Immature natural killer cell (primary cell): Measurements from ENCODE around the gene MACROD2. TPM values are rescaled to one million over a fixed set of nuclear protein-coding genes. Genes with fewer than 3 reads are reported as not detected.

Experiments used
- DNase-seq, 3 donors: peaks; one replicate each; pipeline ENCODE4 v3.0.0; 2022; ENCODE audit warnings: mixed read lengths in 1 of 3
- H3K27ac Mint-ChIP-seq, 6 donors: one replicate each; pipeline ENCODE4 v1.8.0; 2020; ENCODE audit warnings: mixed read lengths in 6 of 6, mild to moderate bottlenecking in 5 of 6, inconsistent platforms in 4 of 6, moderate library complexity in 3 of 6
- H3K27me3 Mint-ChIP-seq, 3 donors: one replicate each; pipeline ENCODE4 v1.8.0; 2020 to 2021; ENCODE audit warnings: low read depth in 3 of 3, mild to moderate bottlenecking in 3 of 3, mixed read lengths in 3 of 3, moderate library complexity in 3 of 3, inconsistent platforms in 1 of 3
- H3K36me3 Mint-ChIP-seq, 3 donors: one replicate each; pipeline ENCODE4 v1.8.0; 2020; ENCODE audit warnings: mixed read lengths in 3 of 3, inconsistent platforms in 2 of 3, mild to moderate bottlenecking in 2 of 3
- H3K4me1 Mint-ChIP-seq, 2 donors: one replicate each; pipeline ENCODE4 v1.8.0; 2020; ENCODE audit warnings: inconsistent platforms in 2 of 2, mild to moderate bottlenecking in 2 of 2, mixed read lengths in 2 of 2, moderate library complexity in 1 of 2
- H3K4me3 Mint-ChIP-seq, 5 donors: one replicate each; pipeline ENCODE4 v1.8.0; 2020; ENCODE audit warnings: mild to moderate bottlenecking in 5 of 5, mixed read lengths in 5 of 5, inconsistent platforms in 3 of 5, moderate library complexity in 3 of 5
- H3K9me3 Mint-ChIP-seq, 6 donors: one replicate each; pipeline ENCODE4 v1.8.0; 2020; ENCODE audit warnings: mild to moderate bottlenecking in 6 of 6, mixed read lengths in 6 of 6, inconsistent platforms in 4 of 6, moderate library complexity in 3 of 6
- polyA plus RNA-seq, 3 donors: library from polyadenylated mRNA; unstranded; fragments of 300-500 nt; fragmentation: Illumina TruSeq; gene quantifications; one replicate each; pipeline ENCODE4 v1.2.3, GENCODE V29; 2021

The MACROD2 gene
- polyA plus RNA-seq, 3 donors from 2014 or later = not detected

DNA sequence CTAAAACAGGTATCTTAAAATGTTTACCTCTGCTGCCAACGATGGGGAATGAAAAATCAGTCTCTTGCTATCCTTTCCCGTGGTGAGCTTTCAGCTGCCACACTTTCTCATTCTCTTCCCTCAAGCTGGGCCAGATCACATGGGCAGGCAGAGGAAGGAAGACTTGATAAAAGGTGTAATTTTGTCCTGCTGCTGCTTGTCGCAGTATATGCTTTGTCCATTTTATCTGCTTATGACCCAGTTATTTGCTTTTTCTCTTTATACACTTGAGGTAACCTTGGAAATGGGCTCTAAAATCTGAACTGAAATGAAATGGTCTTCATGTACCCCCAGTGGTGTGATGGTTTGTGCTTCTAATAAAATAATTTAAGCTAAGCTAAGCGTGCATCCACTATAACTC is 1038.0 kb downstream of the MACROD2 start:
- no peak overlapping the region for H3K4me3 Mint-ChIP-seq
- no peaks in the 10 kb centered on the region for H3K4me1 Mint-ChIP-seq
- peaks cover 0 to 2% (median 0%) of the 10 kb centered on the region in 3 donors for H3K27me3 Mint-ChIP-seq
- peaks cover 8 to 40% (median 20%) of the 10 kb centered on the region in 6 donors for H3K9me3 Mint-ChIP-seq
- no peaks in the 10 kb centered on the region for H3K36me3 Mint-ChIP-seq
- H3K27ac Mint-ChIP-seq = no peak overlapping the region
- no peak for DNase-seq

DNA sequence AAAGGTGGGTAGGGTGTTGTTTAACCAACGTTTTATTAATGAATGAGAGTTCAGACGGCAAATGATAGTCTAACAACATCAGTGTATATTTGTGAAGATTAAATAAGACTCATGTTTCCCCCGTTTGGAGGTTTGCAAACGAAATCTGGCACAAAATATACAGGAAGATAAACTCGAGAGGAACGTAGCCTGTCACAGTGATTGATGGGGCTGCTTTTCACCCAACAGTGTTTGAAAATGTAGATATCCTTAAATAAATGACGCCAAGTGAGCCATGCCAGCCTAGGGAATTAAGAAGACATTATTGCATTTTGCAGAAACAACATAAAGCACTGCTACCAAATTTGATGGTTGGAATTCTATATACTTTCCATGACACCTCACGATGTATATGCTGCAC is 1038.6 kb downstream of the MACROD2 start:
- Mint-ChIP-seq H3K36me3 (no peaks in the 10 kb centered on the region), H3K27ac (no peak overlapping the region), H3K9me3 (peaks cover 7 to 34% (median 21%) of the 10 kb centered on the region in 6 donors), H3K4me3 (no peak overlapping the region), H3K27me3 (peaks cover 0 to 2% (median 0%) of the 10 kb centered on the region in 3 donors), H3K4me1 (no peaks in the 10 kb centered on the region)
- no peak for DNase-seq

DNA sequence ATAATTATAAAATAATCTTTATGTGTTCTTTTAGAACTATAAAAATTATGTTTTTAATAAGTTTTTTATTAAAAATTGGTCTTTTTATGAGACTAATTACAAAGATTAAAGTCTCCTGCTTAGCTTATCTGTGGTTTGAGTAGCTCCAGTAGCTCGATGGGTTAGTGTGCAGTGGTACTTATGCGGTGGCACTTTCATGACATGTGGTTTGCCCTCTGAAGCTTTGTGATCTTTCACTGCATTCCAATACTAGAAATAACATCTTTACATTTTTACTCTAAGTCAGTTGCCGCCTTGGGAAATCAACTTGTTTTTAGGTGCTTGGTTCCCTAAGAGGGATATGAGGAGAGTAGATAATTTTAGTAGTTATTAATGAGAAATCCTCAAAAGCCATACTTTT is 1041.6 kb downstream of the MACROD2 start:
- Mint-ChIP-seq H3K9me3 (peaks cover 11 to 30% (median 21%) of the 10 kb centered on the region in 6 donors), H3K4me1 (no peaks in the 10 kb centered on the region), H3K27me3 (no peaks in the 10 kb centered on the region), H3K36me3 (no peaks in the 10 kb centered on the region), H3K27ac (no peak overlapping the region), H3K4me3 (no peak overlapping the region)
- no peak for DNase-seq

DNA sequence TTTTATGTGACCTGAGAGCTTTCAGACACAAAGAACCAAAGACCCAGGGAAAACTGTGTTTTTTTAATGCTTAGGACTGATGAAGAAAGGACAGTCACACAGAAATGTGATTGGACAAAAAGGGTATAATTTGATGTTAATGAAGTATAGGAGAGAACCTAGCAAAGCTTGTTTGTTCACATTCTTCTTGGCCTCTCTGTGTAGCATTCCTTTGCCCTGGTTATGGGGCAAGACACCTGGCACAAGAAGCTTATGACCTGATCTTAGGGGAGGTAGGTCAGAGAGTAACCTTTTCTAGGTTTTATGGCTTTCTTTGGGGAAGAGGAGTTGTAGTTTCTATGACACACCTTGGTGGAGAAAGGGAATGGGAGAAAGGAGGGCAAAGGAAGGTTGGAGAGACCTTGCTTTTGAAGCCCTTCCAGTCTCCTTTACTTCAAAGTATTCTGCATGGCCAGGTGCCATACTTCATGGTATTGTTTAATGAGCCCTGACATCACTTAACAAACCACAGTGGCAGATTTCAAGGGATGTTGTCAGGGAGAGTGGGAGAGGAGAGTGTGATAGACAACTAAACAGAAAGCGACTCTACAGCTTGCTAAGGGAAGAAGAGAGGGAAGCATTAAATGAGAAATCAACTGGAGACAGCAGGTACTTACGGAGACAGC is 1043.9 kb downstream of the MACROD2 start:
- Mint-ChIP-seq H3K36me3 (no peaks in the 10 kb centered on the region), H3K4me1 (no peaks in the 10 kb centered on the region), H3K27me3 (no peaks in the 10 kb centered on the region), H3K9me3 (peaks cover 7 to 31% (median 12%) of the 10 kb centered on the region in 6 donors), H3K27ac (no peak overlapping the region), H3K4me3 (no peak overlapping the region)
- DNase-seq = no peak

DNA sequence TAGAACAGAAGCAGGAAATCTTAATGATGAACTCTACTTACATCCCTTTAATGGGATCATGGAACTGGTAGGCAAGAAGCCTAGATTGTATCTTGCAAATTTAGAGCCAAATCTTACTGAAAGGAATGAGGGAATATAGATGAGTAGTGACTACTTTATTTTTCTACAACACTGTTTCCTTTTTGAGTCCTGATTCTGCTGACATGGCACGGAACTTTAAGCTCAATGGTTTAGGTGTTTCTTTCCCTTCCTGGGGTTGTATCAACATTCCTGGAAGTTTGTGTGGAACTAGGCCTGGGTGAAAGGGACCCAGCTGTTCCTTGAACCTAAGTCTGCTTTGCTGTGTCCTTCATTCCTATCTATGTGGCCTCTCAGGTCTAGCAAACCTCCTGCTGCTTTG is 1047.4 kb downstream of the MACROD2 start:
- H3K27me3 Mint-ChIP-seq = no peaks in the 10 kb centered on the region
- H3K4me3 Mint-ChIP-seq = no peak overlapping the region
- H3K9me3 Mint-ChIP-seq = peaks cover 10 to 40% (median 16%) of the 10 kb centered on the region in 6 donors
- H3K4me1 Mint-ChIP-seq = no peaks in the 10 kb centered on the region
- DNase-seq = no peak
- H3K27ac Mint-ChIP-seq = no peak overlapping the region
- H3K36me3 Mint-ChIP-seq = no peaks in the 10 kb centered on the region

DNA sequence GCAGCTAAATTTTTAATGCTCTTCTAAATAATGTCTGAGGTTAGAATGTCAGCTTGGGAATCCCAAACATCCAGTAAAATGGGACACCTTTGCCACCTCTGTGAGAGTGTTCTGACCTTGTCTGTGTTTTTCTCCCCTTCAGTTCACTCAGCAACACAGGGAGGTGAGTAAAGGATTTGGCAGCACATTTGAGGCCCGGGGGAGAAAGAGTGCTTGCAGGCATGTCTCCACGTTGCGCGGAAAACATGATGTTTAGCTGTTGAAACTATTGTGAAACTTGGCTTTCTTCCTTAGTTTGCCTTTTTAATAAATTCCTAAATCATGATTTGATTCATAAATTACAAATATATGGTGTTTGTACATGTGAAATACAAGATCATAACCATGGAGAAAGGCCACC is 1049.9 kb downstream of the MACROD2 start:
- Mint-ChIP-seq H3K36me3 (no peaks in the 10 kb centered on the region), H3K4me1 (no peaks in the 10 kb centered on the region)
- no peak for DNase-seq

DNA sequence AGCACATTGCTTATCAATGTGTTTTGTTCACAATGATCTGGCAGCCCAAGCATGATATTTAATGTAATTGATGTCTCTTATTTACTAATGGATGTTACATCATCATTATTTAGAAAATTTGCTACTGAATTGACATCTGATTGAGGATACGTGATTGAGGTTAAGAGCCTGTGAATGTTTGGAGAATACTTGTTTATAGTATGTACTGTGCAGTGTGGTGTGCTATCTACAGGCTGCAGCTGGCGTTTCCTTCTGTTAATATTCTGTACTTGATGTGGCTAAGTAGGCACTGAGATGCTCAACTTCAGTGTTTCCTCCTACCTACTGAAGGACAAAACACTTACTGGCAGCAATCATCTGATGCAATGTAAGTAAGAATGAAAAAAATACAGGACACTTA is 1051.7 kb downstream of the MACROD2 start:
- H3K9me3 Mint-ChIP-seq = peaks cover 5 to 28% (median 7%) of the 10 kb centered on the region in 6 donors
- peaks cover 0 to 2% (median 0%) of the 10 kb centered on the region in 3 donors for H3K27me3 Mint-ChIP-seq
- no peak for DNase-seq
- H3K4me1 Mint-ChIP-seq = no peaks in the 10 kb centered on the region
- H3K36me3 Mint-ChIP-seq = no peaks in the 10 kb centered on the region
- no peak overlapping the region for H3K27ac Mint-ChIP-seq
- H3K4me3 Mint-ChIP-seq = no peak overlapping the region

More for the DNA sequence above, 1049.9 kb downstream of the MACROD2 start:
- H3K9me3 Mint-ChIP-seq = peaks cover 5 to 32% (median 12%) of the 10 kb centered on the region in 6 donors
- no peak overlapping the region for H3K27ac Mint-ChIP-seq
- peaks cover 0 to 2% (median 0%) of the 10 kb centered on the region in 3 donors for H3K27me3 Mint-ChIP-seq
- no peak overlapping the region for H3K4me3 Mint-ChIP-seq

DNA sequence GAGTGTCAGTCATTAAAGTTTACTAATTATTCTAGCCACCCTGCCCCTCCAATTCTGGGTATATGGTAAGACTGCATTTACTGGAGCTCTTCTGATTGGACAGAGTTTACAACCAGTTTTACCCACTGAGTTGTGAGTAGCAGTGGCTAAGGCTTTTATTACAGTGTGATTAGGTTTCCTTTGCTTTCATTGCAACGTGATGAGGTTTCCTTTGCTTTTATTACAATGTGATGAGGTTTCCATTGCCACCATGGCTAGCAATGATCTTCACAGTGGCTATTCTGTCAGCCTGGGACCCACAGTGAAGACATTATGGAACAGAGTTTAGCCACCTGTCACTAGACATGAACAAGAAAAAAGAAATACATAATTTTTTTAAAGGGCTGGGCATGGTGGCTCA is 1052.3 kb downstream of the MACROD2 start:
- Mint-ChIP-seq H3K27ac (no peak overlapping the region), H3K9me3 (peaks cover 5 to 27% (median 9%) of the 10 kb centered on the region in 6 donors), H3K4me1 (no peaks in the 10 kb centered on the region), H3K27me3 (peaks cover 0 to 2% (median 0%) of the 10 kb centered on the region in 3 donors), H3K4me3 (no peak overlapping the region), H3K36me3 (no peaks in the 10 kb centered on the region)
- no peak for DNase-seq

DNA sequence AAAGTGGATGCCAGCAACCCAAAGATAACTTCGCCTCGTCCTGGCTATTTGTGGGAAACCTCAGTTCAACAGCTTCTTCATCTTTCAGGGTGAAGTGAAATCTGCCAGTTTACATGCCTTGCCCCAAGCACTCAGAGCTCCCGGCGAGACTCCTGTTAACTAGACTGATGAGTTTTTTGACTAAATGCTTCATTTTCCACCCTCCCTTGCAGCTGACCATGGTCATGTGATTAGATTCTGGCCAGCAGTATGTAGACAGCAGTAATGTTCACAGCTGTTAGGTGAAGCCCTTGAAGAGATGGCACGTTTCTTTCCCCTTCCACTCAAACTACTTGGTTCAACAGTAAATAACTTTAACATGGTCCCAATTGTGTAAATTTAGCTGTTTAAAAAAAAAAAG is 1060.9 kb downstream of the MACROD2 start:
- no peaks in the 10 kb centered on the region for H3K36me3 Mint-ChIP-seq
- peaks cover 8 to 47% (median 20%) of the 10 kb centered on the region in 6 donors for H3K9me3 Mint-ChIP-seq
- DNase-seq = no peak
- no peak overlapping the region for H3K27ac Mint-ChIP-seq
- no peak overlapping the region for H3K4me3 Mint-ChIP-seq
- H3K27me3 Mint-ChIP-seq = no peaks in the 10 kb centered on the region
- no peaks in the 10 kb centered on the region for H3K4me1 Mint-ChIP-seq

DNA sequence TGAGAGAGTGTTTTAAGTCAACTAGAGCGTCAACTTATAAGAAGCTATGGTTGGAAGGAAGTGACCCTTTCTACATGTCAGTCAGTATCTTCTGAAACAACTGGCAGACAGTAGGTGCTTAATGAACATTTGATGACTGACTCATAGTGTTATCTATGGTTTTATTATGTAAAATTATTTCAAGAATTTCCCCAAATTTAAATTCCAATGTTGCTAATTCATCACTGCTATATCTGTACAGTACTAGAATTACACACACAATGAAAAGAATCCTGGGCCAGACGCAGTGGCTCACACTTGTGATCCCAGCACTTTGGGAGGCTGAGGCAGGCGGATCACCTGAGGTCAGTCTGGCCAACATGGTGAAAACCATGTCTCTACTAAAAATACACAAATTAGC is 1063.5 kb downstream of the MACROD2 start:
- peaks cover 0 to 4% (median 0%) of the 10 kb centered on the region in 3 donors for H3K36me3 Mint-ChIP-seq
- H3K27ac Mint-ChIP-seq = no peak overlapping the region
- DNase-seq = no peak
- peaks cover 6 to 35% (median 16%) of the 10 kb centered on the region in 6 donors for H3K9me3 Mint-ChIP-seq
- no peak overlapping the region for H3K4me3 Mint-ChIP-seq
- H3K4me1 Mint-ChIP-seq = no peaks in the 10 kb centered on the region
- H3K27me3 Mint-ChIP-seq = no peaks in the 10 kb centered on the region

DNA sequence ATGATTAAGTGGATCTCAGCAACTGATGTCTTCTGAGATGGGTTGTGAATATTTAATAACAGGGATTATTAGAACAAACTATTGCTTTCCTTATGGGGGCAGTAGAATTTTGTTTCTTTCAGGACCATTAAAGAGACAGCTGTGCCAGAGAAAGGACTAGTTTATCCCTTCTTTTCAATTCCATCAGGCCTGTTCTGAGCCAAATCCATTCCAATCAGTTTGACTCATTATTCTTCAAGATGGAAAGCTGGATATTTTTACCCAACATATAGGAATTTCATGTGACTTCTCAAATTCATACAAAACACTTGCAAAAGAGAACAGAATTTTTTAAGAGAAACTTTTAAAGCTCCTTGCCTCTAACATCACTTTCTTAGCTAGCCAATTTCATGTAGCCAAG is 1064.1 kb downstream of the MACROD2 start:
- Mint-ChIP-seq H3K36me3 (peaks cover 0 to 4% (median 0%) of the 10 kb centered on the region in 3 donors), H3K27ac (no peak overlapping the region), H3K4me1 (no peaks in the 10 kb centered on the region), H3K4me3 (no peak overlapping the region), H3K9me3 (peaks cover 6 to 40% (median 18%) of the 10 kb centered on the region in 6 donors), H3K27me3 (no peaks in the 10 kb centered on the region)
- no peak for DNase-seq

DNA sequence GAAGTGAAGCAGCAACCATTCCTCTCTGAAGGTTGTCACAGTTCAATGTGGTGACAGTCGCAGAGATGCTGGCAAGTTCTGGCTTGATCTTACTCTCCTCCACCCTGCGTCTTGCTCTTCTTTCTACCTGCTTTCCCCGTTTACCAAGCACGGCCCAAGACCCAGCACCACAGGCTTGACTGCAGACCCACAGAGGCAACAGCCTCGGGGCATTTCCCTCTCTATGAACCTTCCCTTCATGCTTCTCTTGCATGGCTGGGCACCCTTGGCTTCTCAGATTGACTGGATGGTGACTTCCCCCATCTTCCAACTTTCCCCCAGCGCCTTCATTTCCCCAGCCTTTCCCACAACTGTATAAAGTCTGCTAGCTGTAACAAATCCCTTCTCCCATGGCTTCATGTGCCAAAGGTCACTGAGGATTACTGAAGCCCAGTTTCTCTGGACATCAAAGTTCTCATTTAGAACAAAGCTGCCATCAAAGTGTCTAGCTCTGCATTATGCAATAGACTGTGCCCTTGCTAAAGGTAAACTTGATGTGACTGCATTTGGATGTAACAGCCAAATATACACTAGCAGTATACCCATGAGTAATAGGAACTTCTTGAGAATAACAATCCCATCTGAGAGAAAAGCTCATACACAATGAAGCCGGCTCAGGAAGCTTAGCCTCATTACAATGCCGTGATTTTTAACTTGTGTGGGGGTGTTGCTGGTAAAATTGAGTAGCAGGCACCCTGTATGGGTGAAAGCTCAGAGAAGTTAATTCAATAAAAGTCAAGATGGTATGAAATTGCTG is 1065.1 kb downstream of the MACROD2 start:
- H3K4me1 Mint-ChIP-seq = no peaks in the 10 kb centered on the region
- peaks cover 0 to 4% (median 0%) of the 10 kb centered on the region in 3 donors for H3K36me3 Mint-ChIP-seq
- no peak for DNase-seq
- no peak overlapping the region for H3K27ac Mint-ChIP-seq
- H3K27me3 Mint-ChIP-seq = no peaks in the 10 kb centered on the region
- H3K9me3 Mint-ChIP-seq = peaks cover 3 to 45% (median 17%) of the 10 kb centered on the region in 6 donors
- H3K4me3 Mint-ChIP-seq = no peak overlapping the region

DNA sequence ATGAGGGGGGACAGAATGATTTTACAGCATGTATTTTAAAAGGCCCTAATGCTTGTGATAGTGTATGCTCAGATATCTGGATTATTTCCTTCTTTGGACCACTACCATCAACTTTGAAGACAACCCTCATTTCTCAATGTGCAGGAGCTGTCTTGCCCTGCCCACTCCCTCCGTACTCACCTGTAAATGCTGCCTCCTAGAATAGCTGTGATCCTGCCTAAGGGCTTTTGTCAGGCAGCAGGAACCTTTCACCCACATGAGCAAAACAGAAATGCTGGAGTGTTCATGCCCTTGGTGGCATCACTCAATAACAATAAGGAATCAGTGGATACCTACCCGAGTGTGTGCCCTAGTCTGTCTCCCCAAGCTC is 1065.7 kb downstream of the MACROD2 start:
- Mint-ChIP-seq H3K4me3 (no peak overlapping the region), H3K27ac (no peak overlapping the region), H3K4me1 (no peaks in the 10 kb centered on the region), H3K9me3 (peaks cover 3 to 42% (median 18%) of the 10 kb centered on the region in 6 donors), H3K27me3 (no peaks in the 10 kb centered on the region), H3K36me3 (peaks cover 0 to 4% (median 0%) of the 10 kb centered on the region in 3 donors)
- DNase-seq = no peak

DNA sequence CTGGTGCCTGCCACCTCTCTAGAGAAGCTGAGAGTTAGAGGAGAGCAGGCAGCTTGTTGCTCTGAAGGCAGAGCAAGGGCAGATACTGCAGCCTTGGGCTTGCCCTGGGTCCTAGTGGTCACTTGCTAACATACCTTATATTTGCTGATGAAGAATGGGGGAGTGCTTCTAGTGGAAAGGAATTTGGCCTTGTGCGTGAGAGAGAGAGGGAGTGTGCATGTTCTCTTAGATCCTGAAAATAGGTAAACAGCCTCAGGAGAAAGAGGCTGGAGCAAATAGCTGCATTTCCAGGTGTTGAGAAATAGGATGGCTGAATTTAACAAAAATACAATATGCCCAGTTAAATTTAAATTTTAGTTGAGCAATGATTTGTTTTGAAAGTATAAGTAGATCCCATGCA is 1066.6 kb downstream of the MACROD2 start:
- no peak overlapping the region for H3K27ac Mint-ChIP-seq
- H3K4me1 Mint-ChIP-seq = no peaks in the 10 kb centered on the region
- peaks cover 0 to 36% (median 15%) of the 10 kb centered on the region in 6 donors for H3K9me3 Mint-ChIP-seq
- H3K4me3 Mint-ChIP-seq = no peak overlapping the region
- H3K27me3 Mint-ChIP-seq = no peaks in the 10 kb centered on the region
- H3K36me3 Mint-ChIP-seq = peaks cover 0 to 4% (median 0%) of the 10 kb centered on the region in 3 donors
- no peak for DNase-seq
